Pons (tissue), 1 donor: Measurements from ENCODE around the gene CD300E.
"Not testable (repeated sequence)": the region's sequence is repeated elsewhere in the genome, so short reads cannot be mapped to it uniquely, and the experiment has no call there.

Experiments
- DNase-seq: peaks from one replicate; pipeline ENCODE4 v3.0.0-alpha.2; 2016; ENCODE audit warnings: low spot score

CD300E gene

GRCh38 chr17:74623693-74624093 is at the start of gene CD300E:
CD300E (minus strand) TSS chr17:74623738; CDS start chr17:74623621, 117 bp downstream.
- peak; percentile 47 for DNase-seq

GRCh38 chr17:74671031-74671771 is 47.7 kb upstream of the CD300E start:
- peak; percentile 12 for DNase-seq

- no peak for DNase-seq
These were observed 46.8 kb upstream of the CD300E start for GRCh38 chr17:74670329-74670728.

- no peak for DNase-seq
These were observed 40.0 kb upstream of the CD300E start for GRCh38 chr17:74663561-74663960.

GRCh38 chr17:74659889-74660288 is 36.4 kb upstream of the CD300E start:
- no peak for DNase-seq

- DNase-seq: no peak
These were observed 35.1 kb upstream of the CD300E start for GRCh38 chr17:74658620-74659019.

- no peak for DNase-seq
These were observed 31.2 kb upstream of the CD300E start for GRCh38 chr17:74654742-74655141.

- DNase-seq: no peak
These were observed 28.5 kb upstream of the CD300E start for GRCh38 chr17:74652020-74652419.

GRCh38 chr17:74649909-74650308 is 26.4 kb upstream of the CD300E start:
- DNase-seq: no peak

GRCh38 chr17:74647871-74648672 is 24.5 kb upstream of the CD300E start:
- no peak for DNase-seq

GRCh38 chr17:74646231-74646630 is 22.7 kb upstream of the CD300E start:
- no peak for DNase-seq

- no peak for DNase-seq
These were observed 21.5 kb upstream of the CD300E start for GRCh38 chr17:74645010-74645409.

GRCh38 chr17:74644419-74644818 is 20.9 kb upstream of the CD300E start:
- DNase-seq: no peak

GRCh38 chr17:74643826-74644225 is 20.3 kb upstream of the CD300E start:
- no peak for DNase-seq

GRCh38 chr17:74642995-74643394 is 19.5 kb upstream of the CD300E start:
- DNase-seq: no peak

- DNase-seq: no peak
These were observed 19.0 kb upstream of the CD300E start for GRCh38 chr17:74642556-74642955.

- no peak for DNase-seq
These were observed 18.4 kb upstream of the CD300E start for GRCh38 chr17:74641958-74642298.

- no peak for DNase-seq
These were observed 17.9 kb upstream of the CD300E start for GRCh38 chr17:74641224-74641957.

GRCh38 chr17:74639704-74640151 is 16.2 kb upstream of the CD300E start:
- DNase-seq: peak; percentile 56

- no peak for DNase-seq
These were observed 14.4 kb upstream of the CD300E start for GRCh38 chr17:74637926-74638325.

GRCh38 chr17:74637265-74637664 is 13.7 kb upstream of the CD300E start:
- no peak for DNase-seq

- not testable (repeated sequence) for DNase-seq
These were observed 13.1 kb upstream of the CD300E start for GRCh38 chr17:74636541-74637085.
